GM10847 (cell line): ENCODE results near the gene NOTUM.

Source experiments
- POLR2A ChIP-seq: IDR thresholded peaks from 2 replicates; pipeline ENCODE4 v1.6.1; 2011; ENCODE audit not compliant: insufficient read length; ENCODE audit errors: extremely low read depth

NOTUM gene

GRCh38 chr17:81968396-81968745 is 7.4 kb upstream of the NOTUM start:
- TF ChIP-seq POLR2A, result no peak

GRCh38 chr17:81967533-81968395 is 6.8 kb upstream of the NOTUM start:
- TF ChIP-seq POLR2A, result no peak

- TF ChIP-seq POLR2A, result no peak
These were observed 6.2 kb upstream of the NOTUM start for GRCh38 chr17:81967244-81967532.

- no peak for TF ChIP-seq POLR2A
These were observed 5.6 kb upstream of the NOTUM start for GRCh38 chr17:81966343-81967243.

GRCh38 chr17:81964081-81964849 is 3.3 kb upstream of the NOTUM start:
- TF ChIP-seq POLR2A, result no peak

- no peak for TF ChIP-seq POLR2A
These were observed 1.8 kb upstream of the NOTUM start for GRCh38 chr17:81962499-81963441.

GRCh38 chr17:81961521-81962498 is 823 bp upstream of the NOTUM start:
- no peak for TF ChIP-seq POLR2A

GRCh38 chr17:81960130-81960958 is 643 bp downstream of the NOTUM start:
- no peak for TF ChIP-seq POLR2A

GRCh38 chr17:81959362-81960129 is 1.4 kb downstream of the NOTUM start:
- TF ChIP-seq POLR2A, result no peak

- TF ChIP-seq POLR2A, result no peak
These were observed 2.2 kb downstream of the NOTUM start for GRCh38 chr17:81958633-81959342.
